ENCODE measurements around the gene ZFHX3. TPM values are rescaled to one million over a fixed set of nuclear protein-coding genes. Genes with fewer than 3 reads are reported as not detected.

The ZFHX3 gene
- total RNA-seq, 1 donor from 2014 or later = 34.8 TPM

DNA sequence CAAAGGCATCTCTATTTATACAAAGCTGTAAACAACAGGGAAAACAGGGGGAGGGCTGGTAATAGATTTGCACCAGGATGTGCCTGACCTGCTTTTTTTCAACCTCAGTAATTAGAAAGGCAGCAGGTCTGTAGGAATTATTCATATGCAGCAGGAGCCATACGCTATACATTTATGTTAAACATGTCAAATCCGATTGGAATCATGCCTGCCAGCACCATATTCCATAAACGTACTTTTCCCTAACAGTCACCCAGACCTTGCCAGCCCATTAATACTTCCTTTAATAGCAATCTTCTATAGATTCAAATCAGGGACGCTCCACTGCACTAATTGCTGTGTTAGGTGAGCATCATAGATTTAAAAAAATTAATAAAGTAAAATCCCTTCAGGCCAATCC is 223.9 kb downstream of the ZFHX3 start:
- no peak for DNase-seq (ENCODE audit: low spot score in 2 of 2)
- TF ChIP-seq, protein P1, sequence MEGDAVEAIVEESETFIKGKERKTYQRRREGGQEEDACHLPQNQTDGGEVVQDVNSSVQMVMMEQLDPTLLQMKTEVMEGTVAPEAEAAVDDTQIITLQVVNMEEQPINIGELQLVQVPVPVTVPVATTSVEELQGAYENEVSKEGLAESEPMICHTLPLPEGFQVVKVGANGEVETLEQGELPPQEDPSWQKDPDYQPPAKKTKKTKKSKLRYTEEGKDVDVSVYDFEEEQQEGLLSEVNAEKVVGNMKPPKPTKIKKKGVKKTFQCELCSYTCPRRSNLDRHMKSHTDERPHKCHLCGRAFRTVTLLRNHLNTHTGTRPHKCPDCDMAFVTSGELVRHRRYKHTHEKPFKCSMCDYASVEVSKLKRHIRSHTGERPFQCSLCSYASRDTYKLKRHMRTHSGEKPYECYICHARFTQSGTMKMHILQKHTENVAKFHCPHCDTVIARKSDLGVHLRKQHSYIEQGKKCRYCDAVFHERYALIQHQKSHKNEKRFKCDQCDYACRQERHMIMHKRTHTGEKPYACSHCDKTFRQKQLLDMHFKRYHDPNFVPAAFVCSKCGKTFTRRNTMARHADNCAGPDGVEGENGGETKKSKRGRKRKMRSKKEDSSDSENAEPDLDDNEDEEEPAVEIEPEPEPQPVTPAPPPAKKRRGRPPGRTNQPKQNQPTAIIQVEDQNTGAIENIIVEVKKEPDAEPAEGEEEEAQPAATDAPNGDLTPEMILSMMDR (IDR thresholded peaks at IDR 0.05) = no peak
- Histone ChIP-seq H3K4me1 (peaks cover 6 to 25% of the 10 kb centered on the region in 2 donors), H3K36me3 (peaks cover 3 to 16% of the 10 kb centered on the region in 2 donors), H3K4me3 (no peak overlapping the region), H3K27ac (no peak overlapping the region), H3K9me3 (no peaks in the 10 kb centered on the region), H3K27me3 (no peaks in the 10 kb centered on the region)
- intact Hi-C loops (cut with DNase I) = no loop called here

DNA sequence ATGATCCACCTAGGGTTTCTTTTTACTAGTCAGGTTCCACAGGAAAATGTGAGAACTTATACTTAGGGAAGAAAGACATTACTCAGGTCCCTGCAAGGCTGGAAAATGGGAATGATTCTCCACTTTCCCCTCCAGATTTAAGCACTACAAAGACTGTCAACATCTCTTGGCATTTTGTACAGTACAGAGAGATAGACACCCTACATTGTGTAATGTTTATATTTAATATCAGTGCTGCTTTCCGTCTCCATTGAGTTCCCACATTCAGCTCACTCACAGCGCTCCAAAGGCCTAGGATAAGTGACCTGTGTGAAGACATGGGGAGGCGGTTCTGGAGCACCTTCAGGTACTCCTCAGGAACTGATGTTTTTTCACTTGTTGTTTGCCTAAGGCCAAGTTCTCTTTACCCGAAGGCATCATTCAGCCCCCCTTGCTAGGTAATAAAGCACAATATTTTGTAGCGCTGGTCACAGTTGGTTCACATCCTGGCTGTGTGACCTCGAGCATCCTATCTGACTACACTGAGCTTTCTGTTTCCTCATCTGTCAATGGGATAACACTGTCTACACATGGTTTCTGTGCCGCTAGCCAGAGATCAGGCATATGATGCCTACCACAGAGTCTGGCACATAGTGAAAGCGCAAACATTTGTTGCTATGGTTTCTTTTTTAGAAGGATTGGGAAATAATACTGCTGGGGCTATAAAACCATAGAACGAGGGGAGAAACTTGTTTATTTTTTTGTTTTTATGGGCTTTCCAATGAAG is 226.6 kb downstream of the ZFHX3 start:
- TF ChIP-seq, protein P1 (IDR thresholded peaks at IDR 0.05) = no peak
- Histone ChIP-seq H3K9me3 (no peaks in the 10 kb centered on the region), H3K4me1 (peaks cover 0 to 23% of the 10 kb centered on the region in 2 donors), H3K36me3 (no peaks in the 10 kb centered on the region), H3K4me3 (no peak overlapping the region), H3K27ac (no peak overlapping the region), H3K27me3 (no peaks in the 10 kb centered on the region)
- no peak for DNase-seq (ENCODE audit: low spot score in 2 of 2)
- intact Hi-C loops (cut with DNase I) = no loop called here

DNA sequence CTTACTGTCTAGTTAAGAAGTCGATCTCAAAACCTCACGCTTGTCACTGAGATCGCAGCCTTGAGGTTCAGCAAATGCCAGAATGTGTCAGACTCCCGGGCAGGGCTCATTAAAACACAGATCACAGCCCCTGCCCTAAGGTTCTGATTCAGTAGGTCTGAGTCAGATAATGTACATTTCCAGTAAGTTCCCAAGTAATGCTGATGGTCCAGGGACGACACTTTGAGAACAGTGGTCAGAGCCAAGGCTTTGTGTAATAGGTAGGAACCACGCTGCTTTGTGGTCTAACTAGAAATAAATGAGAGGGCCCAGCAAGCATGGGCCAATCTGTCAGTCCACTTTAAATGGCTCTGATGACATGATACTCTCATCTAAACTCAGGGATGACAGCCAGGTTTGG is 228.6 kb downstream of the ZFHX3 start:
- intact Hi-C loops (cut with DNase I) = no loop called here
- Histone ChIP-seq H3K4me3 (no peak overlapping the region), H3K4me1 (peaks cover 0 to 23% of the 10 kb centered on the region in 2 donors), H3K36me3 (no peaks in the 10 kb centered on the region), H3K27ac (peak overlapping the region in 1 of 2 donors; percentile 32), H3K27me3 (no peaks in the 10 kb centered on the region), H3K9me3 (no peaks in the 10 kb centered on the region)
- no peak for DNase-seq (ENCODE audit: low spot score in 2 of 2)
- TF ChIP-seq, protein P1 (IDR thresholded peaks at IDR 0.05) = no peak

DNA sequence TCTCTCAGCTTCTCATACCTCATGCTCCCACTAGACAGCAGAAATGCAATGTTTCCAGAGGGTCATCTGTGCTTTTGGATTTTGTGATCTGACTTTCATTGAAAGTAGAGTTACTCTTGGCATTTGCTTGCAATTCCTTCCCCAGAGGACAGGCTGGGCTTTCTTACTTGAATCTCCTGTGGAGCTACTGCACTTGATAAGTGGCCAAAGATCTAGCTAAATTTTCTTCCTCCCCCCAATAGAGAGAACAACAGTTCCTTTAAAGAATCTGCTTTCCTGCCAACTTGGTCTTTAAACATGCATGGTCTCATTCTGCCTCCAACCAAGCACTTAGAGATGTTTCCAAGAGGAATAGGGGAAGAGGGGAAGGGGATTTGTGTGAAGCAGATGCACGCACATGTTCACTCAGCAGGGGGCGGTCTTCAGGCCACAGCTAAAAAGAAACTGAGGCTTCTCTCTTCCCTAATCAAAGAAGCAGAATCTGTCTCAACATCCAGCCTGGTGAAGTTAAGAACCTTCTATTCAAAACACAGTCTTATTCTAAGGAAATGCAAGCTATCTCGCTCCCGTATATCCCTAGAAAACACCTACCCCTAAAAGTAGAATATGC is 229.6 kb downstream of the ZFHX3 start:
- TF ChIP-seq, protein P1 (IDR thresholded peaks at IDR 0.05) = peak in 1 of 3 experiments; percentile 9
- Histone ChIP-seq H3K27ac (no peak overlapping the region), H3K4me1 (peaks cover 0 to 19% of the 10 kb centered on the region in 2 donors), H3K4me3 (no peak overlapping the region), H3K9me3 (no peaks in the 10 kb centered on the region), H3K27me3 (no peaks in the 10 kb centered on the region), H3K36me3 (no peaks in the 10 kb centered on the region)
- intact Hi-C loops (cut with DNase I) = no loop called here
- no peak for DNase-seq (ENCODE audit: low spot score in 2 of 2)

DNA sequence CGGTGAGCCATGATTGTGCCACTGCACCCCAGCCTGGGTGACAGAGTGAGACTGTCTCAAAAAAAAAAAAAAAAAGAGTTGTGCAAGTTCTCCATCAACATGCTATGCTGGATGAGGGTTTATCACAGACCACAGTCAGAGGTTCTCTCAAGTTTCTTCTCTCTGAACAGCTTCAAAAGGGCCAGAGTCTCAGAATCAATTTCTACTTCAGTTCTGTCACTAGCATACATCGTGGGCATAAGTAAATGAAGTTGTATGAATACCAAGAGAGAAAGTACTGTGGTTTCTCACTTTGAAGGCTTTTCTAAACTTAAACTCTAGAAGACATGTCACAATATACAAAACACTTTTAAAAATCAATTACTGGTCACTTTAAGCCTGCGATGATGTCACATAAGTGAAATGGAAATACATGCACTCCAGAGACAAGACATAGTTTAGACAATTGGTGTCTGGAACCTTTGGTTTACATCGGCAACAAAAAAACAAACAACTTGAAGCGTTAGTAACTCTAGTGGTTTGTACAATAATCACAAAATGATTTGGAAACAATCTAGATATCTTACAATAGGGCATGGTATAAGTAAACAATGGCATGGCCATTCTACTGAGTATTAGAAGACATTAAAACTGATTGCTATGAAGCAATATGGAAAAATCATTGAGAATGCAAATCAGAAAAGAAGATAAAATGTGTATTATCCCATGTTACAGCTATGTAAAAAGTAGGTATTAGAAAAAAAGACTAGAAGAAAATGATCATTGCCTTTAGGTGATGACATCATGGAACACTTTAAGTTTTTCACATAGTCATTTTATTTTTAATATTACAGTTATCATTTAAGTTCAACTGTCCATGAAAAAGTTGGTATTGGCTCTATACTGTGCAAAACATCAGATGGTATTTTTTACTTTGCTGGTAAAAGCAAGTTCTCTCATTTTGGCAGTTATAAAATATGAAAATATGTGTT is 232.3 kb downstream of the ZFHX3 start:
- no peak for DNase-seq (ENCODE audit: low spot score in 2 of 2)
- TF ChIP-seq, protein P1 (IDR thresholded peaks at IDR 0.05) = no peak
- intact Hi-C loops (cut with DNase I) = no loop called here
- H3K36me3 ChIP-seq = peaks cover 11 to 12% of the 10 kb centered on the region in 2 donors
- H3K27me3 ChIP-seq = no peaks in the 10 kb centered on the region
- no peak overlapping the region for H3K4me3 ChIP-seq
- H3K27ac ChIP-seq = no peak overlapping the region
- H3K9me3 ChIP-seq = no peaks in the 10 kb centered on the region
- peaks cover 0 to 20% of the 10 kb centered on the region in 2 donors for H3K4me1 ChIP-seq
